Measurements from ENCODE around the gene INHBB.
"Not testable (repeated sequence)": the region's sequence is repeated elsewhere in the genome, so short reads cannot be mapped to it uniquely, and the experiment has no call there.

Gene INHBB

GRCh38 chr2:120316528-120317179, 29.3 kb upstream of the INHBB start:
- no peak for DNase-seq

DNA sequence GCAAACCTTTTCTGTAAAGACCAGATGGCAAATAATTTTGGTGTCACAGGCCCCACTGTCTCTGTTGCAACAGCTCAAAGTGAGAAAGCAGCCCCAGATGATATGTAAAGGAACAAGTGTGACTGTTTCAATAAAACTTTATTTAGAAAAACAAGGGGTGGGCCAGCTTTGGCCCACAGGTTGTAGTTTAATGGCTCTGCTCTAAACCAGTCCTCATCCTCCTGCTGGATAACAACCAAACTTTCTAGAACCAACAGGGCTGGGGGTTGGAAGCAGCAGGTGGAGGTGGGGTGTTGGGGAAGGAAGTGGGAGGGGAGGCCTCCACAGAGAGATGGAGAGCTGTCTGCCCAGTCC, 28.8 kb upstream of the INHBB start:
- DNase-seq = no peak

DNA sequence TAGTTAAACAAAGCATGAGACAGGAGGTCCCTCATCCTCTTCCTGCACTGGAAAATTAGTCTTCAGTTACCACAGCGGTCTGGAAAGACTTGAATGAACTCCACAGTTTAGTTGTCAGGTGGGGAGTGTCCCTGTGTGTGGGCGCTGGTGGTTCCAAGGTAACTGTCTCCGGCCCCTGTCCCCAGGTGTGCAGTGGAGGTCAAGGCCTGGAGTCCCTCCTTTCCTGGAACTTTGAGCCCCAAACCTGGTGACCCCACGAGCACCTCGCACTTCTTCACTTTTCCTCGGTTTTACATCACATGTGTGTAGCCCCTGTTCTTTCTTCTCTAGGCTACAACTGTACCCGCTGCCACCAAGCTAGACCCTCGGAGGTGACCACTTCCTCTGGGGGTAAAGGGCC, 28.0 kb upstream of the INHBB start:
- DNase-seq = no peak

DNA sequence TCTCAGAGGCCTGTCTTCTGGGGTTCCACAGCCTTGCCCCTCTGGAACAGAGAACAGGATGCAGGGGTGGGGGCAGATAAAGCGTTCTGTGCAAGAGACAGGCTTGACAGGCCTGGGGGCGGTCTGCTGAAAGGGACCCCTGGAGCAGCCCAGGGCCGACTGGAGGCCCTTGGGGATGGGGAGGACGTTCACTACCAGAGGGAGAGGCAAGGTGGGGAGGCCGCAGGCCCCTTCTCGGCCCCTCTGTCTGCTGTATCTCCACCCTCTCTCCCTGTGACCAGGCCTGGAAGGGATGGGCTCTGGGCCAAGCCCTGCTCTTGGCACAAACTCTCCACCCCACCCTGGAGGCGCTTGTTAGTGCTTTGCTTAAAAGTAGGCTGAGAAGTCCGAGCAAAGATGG, 27.3 kb upstream of the INHBB start:
- no peak for DNase-seq

GRCh38 chr2:120319123-120319522, 26.8 kb upstream of the INHBB start:
- no peak for DNase-seq

GRCh38 chr2:120319686-120320317, 26.1 kb upstream of the INHBB start:
- no peak for DNase-seq

DNA sequence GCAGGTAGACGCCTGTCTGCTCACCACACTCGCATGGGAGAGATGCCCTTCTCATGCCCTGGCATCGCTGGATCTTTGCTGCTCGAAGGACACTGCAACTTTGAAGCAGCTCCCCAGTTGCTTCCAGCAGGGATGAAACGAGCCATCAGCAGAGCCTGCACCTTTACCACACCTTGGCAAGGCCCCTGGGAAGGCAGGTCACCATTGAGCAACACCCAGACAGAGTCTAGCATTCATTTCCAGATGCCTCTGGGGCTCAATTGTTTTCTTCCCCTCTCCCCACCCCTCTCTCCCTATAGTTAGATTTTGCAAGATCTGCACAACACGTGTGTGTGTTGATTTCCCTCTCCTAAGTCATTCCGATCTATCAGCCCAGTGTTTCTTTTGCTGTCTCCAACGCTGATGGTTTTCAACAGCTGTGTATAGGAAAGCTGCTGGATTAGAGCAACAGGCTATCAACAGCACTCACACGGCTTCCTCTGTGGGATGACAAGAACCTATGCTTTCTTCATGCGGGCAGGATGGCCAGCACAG, 25.6 kb upstream of the INHBB start:
- no peak for DNase-seq

DNA sequence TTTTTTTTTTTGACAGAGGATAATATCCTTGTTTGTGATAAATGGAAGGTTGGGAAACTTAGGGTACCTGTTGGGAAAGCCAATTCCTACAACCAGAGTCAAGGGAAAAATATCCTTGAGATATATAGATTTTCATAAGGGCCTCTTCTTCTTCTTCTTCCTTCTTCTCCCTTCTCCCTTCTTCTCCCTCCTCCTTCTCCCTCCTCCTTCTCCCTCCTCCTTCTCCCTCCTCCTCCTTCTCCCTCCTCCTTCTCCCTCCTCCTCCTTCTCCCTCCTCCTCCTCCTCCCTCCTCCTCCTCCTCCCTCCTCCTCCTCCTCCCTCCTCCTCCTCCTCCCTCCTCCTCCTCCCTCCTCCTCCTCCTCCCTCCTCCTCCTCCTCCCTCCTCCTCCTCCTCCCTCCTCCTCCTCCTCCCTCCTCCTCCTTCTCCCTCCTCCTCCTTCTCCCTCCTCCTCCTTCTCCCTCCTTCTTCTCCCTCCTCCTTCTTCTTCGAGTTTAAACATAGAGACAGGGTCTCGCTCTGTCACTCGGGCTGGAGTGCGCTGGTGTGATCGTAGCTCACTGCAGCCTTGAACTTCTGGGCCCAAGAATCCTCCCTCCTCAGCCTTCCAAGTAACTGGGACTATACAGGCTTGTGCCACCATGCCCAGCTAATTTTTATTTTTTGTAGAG, 24.9 kb upstream of the INHBB start:
- not testable (repeated sequence) for DNase-seq

DNA sequence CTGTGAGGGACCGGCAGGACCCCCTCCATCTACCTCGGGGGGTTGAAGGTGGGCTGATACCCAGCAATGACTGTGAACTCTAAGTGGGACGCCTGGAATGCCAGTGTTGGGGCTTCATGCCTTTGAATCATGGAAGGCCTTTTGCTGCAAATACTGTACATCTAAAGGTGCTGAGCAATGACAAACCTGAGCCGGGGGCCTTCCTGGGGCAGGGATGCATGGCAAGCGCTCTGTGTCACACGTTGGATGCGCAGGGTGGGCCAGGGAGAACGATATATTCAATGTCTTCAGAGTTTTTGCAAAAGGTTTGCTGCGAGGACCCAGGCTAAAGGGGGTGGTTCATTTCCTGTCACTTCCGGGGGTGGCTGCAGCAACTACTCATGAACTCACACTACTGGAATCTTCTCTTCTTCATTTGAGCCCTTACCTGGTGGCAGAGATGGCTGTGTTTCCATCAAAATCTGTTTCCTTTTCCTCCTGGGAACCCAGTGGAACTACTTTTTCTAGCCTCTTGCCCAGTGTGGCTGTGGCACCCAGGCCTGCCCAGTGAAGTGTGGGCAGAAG, 24.1 kb upstream of the INHBB start:
- no peak for DNase-seq

DNA sequence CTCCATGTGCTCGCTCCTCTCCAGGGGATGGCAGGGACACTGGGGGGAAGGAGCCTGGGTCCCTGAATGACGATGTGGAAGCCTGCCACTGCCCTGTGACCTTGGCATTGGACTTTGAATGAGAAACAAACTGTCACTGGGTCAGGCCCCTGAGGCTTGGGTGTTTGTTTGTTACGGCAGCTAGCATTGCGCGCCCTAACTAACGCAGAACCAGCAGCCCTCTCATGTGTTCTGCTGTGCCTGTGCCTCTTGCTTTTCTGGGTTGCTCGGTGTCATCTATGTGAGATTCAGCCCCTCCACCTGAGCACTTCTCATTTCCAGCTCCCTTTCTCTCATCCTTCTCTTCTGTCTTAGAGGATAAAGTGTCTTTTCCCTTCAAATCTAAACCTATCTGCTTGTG, 23.6 kb upstream of the INHBB start:
- DNase-seq = no peak

DNA sequence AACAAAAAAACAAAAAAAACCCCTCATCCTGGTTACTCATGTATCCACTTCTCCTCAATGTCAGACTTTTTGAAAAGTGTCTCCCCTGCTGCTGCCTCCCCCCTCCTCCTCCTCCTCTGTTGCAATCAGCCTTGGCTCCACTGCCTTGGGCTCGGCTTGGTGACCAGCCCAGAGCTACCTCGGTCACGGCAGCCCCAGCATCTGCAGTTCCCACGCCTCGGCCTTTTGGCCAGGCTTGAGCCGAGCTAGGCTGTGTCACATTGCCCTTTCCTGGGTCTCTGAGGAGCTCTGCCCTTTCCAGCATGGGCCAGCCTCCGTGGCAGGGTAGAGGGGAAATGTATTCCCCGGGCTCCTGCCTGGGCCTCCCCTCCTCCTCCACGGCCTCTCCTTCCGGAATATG, 22.7 kb upstream of the INHBB start:
- no peak for DNase-seq

DNA sequence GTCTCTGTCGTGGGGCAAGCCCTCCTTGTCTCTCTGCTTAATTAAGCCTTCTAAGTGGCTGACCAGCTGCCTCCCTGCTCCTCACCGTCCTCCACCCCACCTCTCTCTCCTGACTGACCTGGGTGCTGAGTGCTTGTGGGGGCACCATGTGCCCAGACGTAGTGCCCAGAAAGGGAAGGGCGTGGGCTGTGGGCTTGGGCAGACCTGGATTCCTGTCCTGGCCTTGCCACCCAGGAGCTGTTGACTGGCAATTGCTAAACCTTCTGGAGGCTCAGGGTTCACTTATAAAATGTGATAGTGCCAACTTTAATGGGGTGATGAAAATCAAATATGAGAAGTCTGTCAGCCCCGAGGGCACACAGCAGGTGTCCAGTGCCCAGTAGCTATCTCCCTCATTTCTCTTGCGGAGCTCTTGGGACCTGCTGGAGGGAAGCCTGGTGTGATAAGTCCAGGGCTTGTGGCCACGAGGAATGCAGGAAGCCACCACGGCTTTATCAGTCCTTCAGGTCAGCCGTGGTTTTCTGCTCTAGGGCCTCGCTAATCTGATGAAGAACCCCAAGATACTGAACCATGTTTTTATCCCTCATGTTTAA, 22.0 kb upstream of the INHBB start:
- no peak for DNase-seq

DNA sequence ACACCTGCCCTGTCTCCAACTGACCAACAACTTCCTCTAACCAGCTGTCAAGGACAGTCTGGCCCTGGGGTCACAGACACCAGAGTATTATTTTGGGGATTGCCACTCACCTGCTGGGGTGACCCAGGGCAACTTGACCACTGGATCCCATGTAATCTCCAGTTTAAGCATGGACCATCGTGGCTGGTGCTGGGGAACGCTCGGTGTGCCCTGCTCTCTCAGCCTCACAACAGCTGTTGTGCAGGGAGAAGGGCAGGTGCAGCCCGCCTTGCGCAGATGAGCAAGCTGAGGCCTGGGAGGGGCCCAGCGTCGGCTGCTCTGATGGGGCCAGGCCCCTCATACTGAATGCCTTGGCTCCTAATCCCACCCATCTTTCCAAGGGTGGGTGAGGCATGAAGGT, 21.0 kb upstream of the INHBB start:
- DNase-seq = no peak

- DNase-seq = no peak
Measured at GRCh38 chr2:120326066-120326465, 19.9 kb upstream of the INHBB start.

DNA sequence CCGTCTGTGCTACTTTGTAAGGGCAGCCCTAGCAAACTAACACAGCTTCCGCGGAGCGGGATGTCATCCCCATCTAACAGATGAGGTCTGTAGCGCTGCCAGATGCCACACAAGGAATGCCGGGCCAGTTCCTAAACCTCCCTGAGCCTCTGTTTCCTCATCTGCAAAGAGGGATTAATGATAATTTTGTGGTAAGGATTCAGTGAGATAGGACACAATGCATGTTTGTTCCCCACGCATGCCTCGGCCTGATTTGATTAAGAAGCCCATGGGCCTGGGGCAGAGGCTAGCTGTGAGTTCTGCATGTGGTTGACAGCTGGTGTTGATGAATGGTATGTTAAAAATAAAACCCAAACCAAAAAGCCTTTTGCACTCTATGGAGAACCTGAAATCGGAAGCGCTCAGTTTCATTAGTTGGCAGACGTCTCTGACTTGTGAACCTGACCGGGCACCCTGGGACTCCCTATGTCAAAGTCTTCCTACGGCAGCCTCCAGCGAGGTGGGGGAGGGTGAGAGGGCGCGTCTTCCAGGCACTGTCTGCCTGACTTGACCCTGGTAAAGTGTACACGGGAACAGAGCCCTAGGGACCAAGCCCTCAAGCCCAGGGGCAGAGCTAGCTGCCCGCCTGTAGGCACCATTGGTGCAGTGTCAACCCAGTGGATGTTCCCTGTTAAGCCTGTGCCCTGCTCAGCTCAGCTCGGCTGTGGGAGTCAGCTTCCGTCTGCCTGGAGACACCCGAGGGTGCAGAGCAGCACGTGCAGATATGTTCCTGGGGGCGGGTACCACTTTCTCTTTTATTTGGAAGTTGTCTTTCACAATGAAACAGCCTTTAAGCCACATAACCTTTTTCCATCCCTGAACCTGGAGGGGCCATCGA, 14.8 kb upstream of the INHBB start:
- DNase-seq = no peak

DNA sequence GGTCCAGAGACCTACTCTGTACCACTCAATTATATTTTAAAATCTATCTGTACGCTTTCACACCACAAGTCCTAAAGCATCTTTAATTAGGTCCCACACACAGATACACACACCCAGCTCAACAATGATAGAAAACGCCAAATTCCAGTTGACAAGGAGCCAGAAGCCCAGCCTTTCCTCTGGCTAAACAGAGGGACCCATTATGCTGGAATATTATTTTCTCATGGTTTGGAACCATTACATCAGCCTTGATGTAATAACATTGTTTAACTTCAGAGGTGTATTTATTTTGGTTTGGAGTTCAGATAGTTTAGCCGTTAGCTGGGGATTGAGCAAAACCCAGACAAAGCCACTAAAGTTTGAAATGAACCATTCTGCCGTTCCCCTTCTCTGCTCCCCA, 14.0 kb upstream of the INHBB start:
- DNase-seq = no peak

DNA sequence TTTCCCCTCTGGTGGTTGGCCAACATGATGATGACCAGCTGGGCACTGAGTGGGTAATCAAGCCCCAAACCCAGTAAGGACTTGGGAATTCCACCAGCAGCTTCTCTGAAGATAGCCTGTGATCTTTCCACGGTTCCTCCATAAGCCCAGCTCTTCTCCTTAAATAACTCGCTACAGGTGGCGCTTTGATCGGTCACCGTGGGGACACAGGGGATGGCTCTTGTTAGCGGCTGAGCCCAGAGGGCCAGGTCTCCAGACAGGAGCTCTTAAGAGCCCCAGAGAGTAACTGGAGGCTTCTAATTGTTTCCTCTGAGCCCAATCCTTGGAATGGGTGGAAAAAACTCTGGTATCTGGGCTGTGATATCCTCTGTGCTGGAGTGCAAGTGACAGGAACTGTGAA, 13.6 kb upstream of the INHBB start:
- DNase-seq = no peak

DNA sequence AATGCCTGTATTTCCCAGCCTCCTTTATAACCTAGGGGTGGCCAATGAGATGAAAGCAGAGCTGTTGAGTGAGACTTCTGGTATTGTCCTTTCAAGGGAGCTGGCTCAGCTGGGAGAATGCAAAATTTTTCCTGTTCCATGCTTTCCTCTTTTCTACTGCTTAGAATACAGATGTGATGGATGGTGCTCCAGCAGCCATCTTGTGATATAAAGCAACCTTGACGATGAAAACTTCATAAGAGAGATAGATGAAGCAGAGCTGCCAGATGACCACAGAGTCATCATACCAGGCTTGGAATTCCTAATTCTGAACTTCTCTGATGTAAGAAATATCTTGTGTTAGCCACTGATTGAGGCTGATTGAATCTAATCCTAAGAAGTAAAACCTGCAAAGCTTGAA, 11.9 kb upstream of the INHBB start:
- DNase-seq = no peak

GRCh38 chr2:120336749-120337148, 9.2 kb upstream of the INHBB start:
- no peak for DNase-seq

DNA sequence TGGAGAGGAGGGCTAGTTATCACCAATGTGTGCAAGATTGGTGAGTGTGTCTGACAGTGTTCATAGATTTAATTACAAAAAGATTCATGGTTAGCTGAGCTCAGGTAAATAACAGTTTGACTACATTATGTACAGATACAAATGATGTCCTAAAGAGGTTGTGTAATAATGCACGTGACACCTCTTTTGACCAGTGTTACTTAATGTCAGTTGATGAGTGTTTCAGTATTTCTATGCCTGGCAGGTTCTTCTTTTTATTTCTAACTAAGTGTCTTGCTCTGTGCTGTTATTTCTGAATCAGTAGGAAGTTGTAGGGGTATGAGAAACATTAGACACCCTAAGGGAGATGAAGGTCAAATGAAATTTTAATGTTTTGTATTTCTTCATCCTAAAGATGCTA, 7.9 kb upstream of the INHBB start:
- no peak for DNase-seq

GRCh38 chr2:120341977-120342376, 4.0 kb upstream of the INHBB start:
- no peak for DNase-seq

GRCh38 chr2:120342446-120342845, 3.5 kb upstream of the INHBB start:
- DNase-seq = no peak

GRCh38 chr2:120343100-120343432, 2.9 kb upstream of the INHBB start:
- DNase-seq = no peak

All from GOT3 (cell line).